Endothelial cell of umbilical vein (primary cell): ENCODE measurements around the gene URM1.

Experiments used
- EZH2 ChIP-seq: IDR thresholded peaks from 2 replicates; pipeline ENCODE4 v1.6.1; 2012; ENCODE audit warnings: borderline replicate concordance, low read depth, mild to moderate bottlenecking, moderate library complexity, low read length, inconsistent platforms; ENCODE audit not compliant: severe bottlenecking
- JUN ChIP-seq: IDR thresholded peaks from 2 replicates; pipeline ENCODE4 v1.6.1; 2011; ENCODE audit warnings: borderline replicate concordance, low read depth; ENCODE audit not compliant: insufficient read length, insufficient read depth
- POLR2A ChIP-seq: IDR thresholded peaks from 2 replicates; pipeline ENCODE4 v1.6.1; 2012; ENCODE audit warnings: low read depth, mild to moderate bottlenecking, control low read depth, low read length
- TF ChIP-seq, protein P1 (sequence below), 2 donors: IDR thresholded peaks; 1 replicate in 1 of 2; 2 replicates in 1 of 2; pipeline ENCODE4 v1.5.1; 2011; ENCODE audit warnings: low read length in 2 of 2, mild to moderate bottlenecking in 2 of 2, moderate library complexity in 2 of 2, control low read depth in 1 of 2, inconsistent platforms in 1 of 2, low read depth in 1 of 2; ENCODE audit not compliant: insufficient read depth in 1 of 2; ENCODE audit errors: extremely low read depth in 1 of 2

DNA sequence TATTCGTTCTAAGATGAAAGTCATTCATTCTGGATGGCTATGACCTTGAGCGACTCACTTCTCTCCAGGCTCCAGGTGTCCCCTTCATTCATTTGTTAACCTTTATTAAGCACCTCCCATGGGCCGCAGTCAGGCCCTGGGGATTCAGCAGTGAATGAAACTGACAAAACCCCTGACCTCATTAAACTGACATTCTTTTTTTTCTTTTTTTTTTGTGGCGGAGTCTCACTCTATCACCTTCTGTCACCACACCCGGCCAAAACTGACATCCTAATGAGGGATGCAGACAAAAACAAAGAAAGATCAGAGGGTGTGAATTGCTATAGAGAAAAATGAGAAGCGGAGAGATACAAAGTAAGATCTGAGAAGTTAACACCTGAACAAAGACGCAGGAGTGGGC, 68.1 kb downstream of the URM1 start:
- TF ChIP-seq, protein P1, sequence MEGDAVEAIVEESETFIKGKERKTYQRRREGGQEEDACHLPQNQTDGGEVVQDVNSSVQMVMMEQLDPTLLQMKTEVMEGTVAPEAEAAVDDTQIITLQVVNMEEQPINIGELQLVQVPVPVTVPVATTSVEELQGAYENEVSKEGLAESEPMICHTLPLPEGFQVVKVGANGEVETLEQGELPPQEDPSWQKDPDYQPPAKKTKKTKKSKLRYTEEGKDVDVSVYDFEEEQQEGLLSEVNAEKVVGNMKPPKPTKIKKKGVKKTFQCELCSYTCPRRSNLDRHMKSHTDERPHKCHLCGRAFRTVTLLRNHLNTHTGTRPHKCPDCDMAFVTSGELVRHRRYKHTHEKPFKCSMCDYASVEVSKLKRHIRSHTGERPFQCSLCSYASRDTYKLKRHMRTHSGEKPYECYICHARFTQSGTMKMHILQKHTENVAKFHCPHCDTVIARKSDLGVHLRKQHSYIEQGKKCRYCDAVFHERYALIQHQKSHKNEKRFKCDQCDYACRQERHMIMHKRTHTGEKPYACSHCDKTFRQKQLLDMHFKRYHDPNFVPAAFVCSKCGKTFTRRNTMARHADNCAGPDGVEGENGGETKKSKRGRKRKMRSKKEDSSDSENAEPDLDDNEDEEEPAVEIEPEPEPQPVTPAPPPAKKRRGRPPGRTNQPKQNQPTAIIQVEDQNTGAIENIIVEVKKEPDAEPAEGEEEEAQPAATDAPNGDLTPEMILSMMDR (IDR thresholded peaks at IDR 0.05; ENCODE audit: extremely low read depth in 1 of 2, insufficient read depth in 1 of 2, low read depth in 1 of 2, low read length in 2 of 2) = no peak
- TF ChIP-seq EZH2 (no peak), POLR2A (no peak), JUN (no peak)
